Tibial nerve (tissue), 4 donors: Measurements from ENCODE around the gene CECR2.

Experiments
- EP300 ChIP-seq, 2 donors: sonication (generic); formaldehyde crosslinking; IDR thresholded peaks; one replicate each; pipeline ENCODE4 v1.6.1; 2017; ENCODE audit warnings: antibody characterized with exemption in 2 of 2, mild to moderate bottlenecking in 1 of 2
- POLR2A ChIP-seq, 2 donors: fragments of 450-650 bp; IDR thresholded peaks; one replicate each; pipeline ENCODE4 v1.6.1; 2017; ENCODE audit warnings: antibody characterized with exemption in 2 of 2, mild to moderate bottlenecking in 2 of 2, moderate library complexity in 2 of 2
- TF ChIP-seq, protein P1 (sequence below), 5 experiments: fragments of 200-600 bp in 3 of 5; fragments of 450-650 bp in 2 of 5; sonication (generic) in 3 of 5; IDR thresholded peaks; one replicate each; pipeline ENCODE4 v1.5.1; 2016 to 2019; ENCODE audit warnings: antibody characterized with exemption in 5 of 5, mild to moderate bottlenecking in 3 of 5, moderate library complexity in 2 of 5

DNA sequence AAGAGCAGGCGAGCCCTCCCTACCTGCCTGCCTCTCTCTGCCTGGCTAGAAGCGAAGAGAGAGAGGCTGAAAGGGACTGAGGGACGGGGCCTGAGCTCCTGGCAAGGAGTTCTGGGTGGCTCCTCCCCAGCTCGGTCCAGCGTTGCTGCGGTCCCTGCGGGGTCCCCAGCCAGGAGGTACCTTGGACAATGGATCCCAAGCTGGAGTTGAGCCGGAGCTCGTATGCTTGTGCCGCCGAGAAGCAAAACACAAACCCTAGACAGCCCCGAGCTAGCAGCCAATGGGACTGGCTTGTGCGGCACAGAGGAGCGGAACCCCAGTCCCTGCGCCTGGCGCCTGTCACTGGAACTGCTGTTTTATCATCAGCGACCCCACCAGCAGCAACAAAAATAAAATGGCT is 212.4 kb downstream of the CECR2 start:
- TF ChIP-seq, protein P1, sequence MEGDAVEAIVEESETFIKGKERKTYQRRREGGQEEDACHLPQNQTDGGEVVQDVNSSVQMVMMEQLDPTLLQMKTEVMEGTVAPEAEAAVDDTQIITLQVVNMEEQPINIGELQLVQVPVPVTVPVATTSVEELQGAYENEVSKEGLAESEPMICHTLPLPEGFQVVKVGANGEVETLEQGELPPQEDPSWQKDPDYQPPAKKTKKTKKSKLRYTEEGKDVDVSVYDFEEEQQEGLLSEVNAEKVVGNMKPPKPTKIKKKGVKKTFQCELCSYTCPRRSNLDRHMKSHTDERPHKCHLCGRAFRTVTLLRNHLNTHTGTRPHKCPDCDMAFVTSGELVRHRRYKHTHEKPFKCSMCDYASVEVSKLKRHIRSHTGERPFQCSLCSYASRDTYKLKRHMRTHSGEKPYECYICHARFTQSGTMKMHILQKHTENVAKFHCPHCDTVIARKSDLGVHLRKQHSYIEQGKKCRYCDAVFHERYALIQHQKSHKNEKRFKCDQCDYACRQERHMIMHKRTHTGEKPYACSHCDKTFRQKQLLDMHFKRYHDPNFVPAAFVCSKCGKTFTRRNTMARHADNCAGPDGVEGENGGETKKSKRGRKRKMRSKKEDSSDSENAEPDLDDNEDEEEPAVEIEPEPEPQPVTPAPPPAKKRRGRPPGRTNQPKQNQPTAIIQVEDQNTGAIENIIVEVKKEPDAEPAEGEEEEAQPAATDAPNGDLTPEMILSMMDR (IDR thresholded peaks at IDR 0.05), result no peak
- TF ChIP-seq EP300 (IDR thresholded peaks at IDR 0.05) (no peak), POLR2A (IDR thresholded peaks at IDR 0.05) (no peak)
